ENCODE measurements around the gene IGDCC3.

The IGDCC3 gene

GRCh38 chr15:65346856-65347598 is 30.8 kb downstream of the IGDCC3 start:
- Histone ChIP-seq H3K27ac (ENCODE audit: low read depth, low read length, poor library complexity, severe bottlenecking) (no peak overlapping the region), H3F3A (ENCODE audit: insufficient read depth, low read length) (no peaks in the 10 kb centered on the region), H3K36me3 (ENCODE audit: insufficient read depth, low read length) (no peaks in the 10 kb centered on the region), H3K9me2 (ENCODE audit: low read depth, low read length) (no peaks in the 10 kb centered on the region), H3K9me3 (ENCODE audit: low read length) (peaks cover 3% of the 10 kb centered on the region), H3K9ac (ENCODE audit: low read length) (no peak overlapping the region), H2AFZ (ENCODE audit: low read length) (no peak overlapping the region), H3K79me2 (ENCODE audit: insufficient read depth, low read length) (no peaks in the 10 kb centered on the region), H3K27me3 (ENCODE audit: insufficient read depth, low read length) (peaks cover 6% of the 10 kb centered on the region; the same call in 1 of the 2 replicates), H3K4me1 (ENCODE audit: insufficient read depth, low read length, severe bottlenecking) (no peaks in the 10 kb centered on the region), H3K4me2 (ENCODE audit: low read length) (no peak overlapping the region), H4K20me1 (ENCODE audit: insufficient read depth, low read length) (no peaks in the 10 kb centered on the region), H3K4me3 (ENCODE audit: low read depth, low read length, poor library complexity, severe bottlenecking) (no peak overlapping the region)
- TF ChIP-seq EZH2 (IDR thresholded peaks at IDR 0.05; ENCODE audit: borderline replicate concordance, low read length), result no peak
- TF ChIP-seq CTCF (IDR thresholded peaks at IDR 0.05; ENCODE audit: low read length), result no peak

GRCh38 chr15:65344914-65345275 is 32.9 kb downstream of the IGDCC3 start:
- Histone ChIP-seq H4K20me1 (ENCODE audit: insufficient read depth, low read length) (no peaks in the 10 kb centered on the region), H3K4me3 (ENCODE audit: low read depth, low read length, poor library complexity, severe bottlenecking) (no peak overlapping the region), H3K79me2 (ENCODE audit: insufficient read depth, low read length) (no peaks in the 10 kb centered on the region), H3K27ac (ENCODE audit: low read depth, low read length, poor library complexity, severe bottlenecking) (no peak overlapping the region), H3K36me3 (ENCODE audit: insufficient read depth, low read length) (no peaks in the 10 kb centered on the region), H3K4me2 (ENCODE audit: low read length) (no peak overlapping the region), H3F3A (ENCODE audit: insufficient read depth, low read length) (no peaks in the 10 kb centered on the region), H3K27me3 (ENCODE audit: insufficient read depth, low read length) (peaks cover 10% of the 10 kb centered on the region; the same call in 1 of the 2 replicates), H3K9me3 (ENCODE audit: low read length) (no peaks in the 10 kb centered on the region), H3K9me2 (ENCODE audit: low read depth, low read length) (no peaks in the 10 kb centered on the region), H3K4me1 (ENCODE audit: insufficient read depth, low read length, severe bottlenecking) (no peaks in the 10 kb centered on the region), H2AFZ (ENCODE audit: low read length) (no peak overlapping the region), H3K9ac (ENCODE audit: low read length) (no peak overlapping the region)
- TF ChIP-seq CTCF (IDR thresholded peaks at IDR 0.05; ENCODE audit: low read length), result no peak
- TF ChIP-seq EZH2 (IDR thresholded peaks at IDR 0.05; ENCODE audit: borderline replicate concordance, low read length), result no peak

- Histone ChIP-seq H3K27me3 (ENCODE audit: insufficient read depth, low read length) (peaks cover 13% of the 10 kb centered on the region; the same call in 1 of the 2 replicates), H3K79me2 (ENCODE audit: insufficient read depth, low read length) (no peaks in the 10 kb centered on the region), H3K4me1 (ENCODE audit: insufficient read depth, low read length, severe bottlenecking) (no peaks in the 10 kb centered on the region), H4K20me1 (ENCODE audit: insufficient read depth, low read length) (no peaks in the 10 kb centered on the region), H3K27ac (ENCODE audit: low read depth, low read length, poor library complexity, severe bottlenecking) (no peak overlapping the region), H3F3A (ENCODE audit: insufficient read depth, low read length) (no peaks in the 10 kb centered on the region), H2AFZ (ENCODE audit: low read length) (no peak overlapping the region), H3K9me3 (ENCODE audit: low read length) (no peaks in the 10 kb centered on the region), H3K36me3 (ENCODE audit: insufficient read depth, low read length) (no peaks in the 10 kb centered on the region), H3K9me2 (ENCODE audit: low read depth, low read length) (no peaks in the 10 kb centered on the region), H3K9ac (ENCODE audit: low read length) (no peak overlapping the region), H3K4me3 (ENCODE audit: low read depth, low read length, poor library complexity, severe bottlenecking) (no peak overlapping the region), H3K4me2 (ENCODE audit: low read length) (no peak overlapping the region)
- TF ChIP-seq CTCF (IDR thresholded peaks at IDR 0.05; ENCODE audit: low read length), result no peak
- no peak for TF ChIP-seq EZH2 (IDR thresholded peaks at IDR 0.05; ENCODE audit: borderline replicate concordance, low read length)
Observed at GRCh38 chr15:65344214-65344913, 33.4 kb downstream of the IGDCC3 start.
